Measurements from ENCODE around the gene RCVRN. TPM values are rescaled to one million over a fixed set of nuclear protein-coding genes. Genes with fewer than 3 reads are reported as not detected.

Gene RCVRN
- total and polyA plus RNA-seq, 9 of the 15 experiments (the other 6 are each of a cell fraction or from before 2014, with no cell fraction given) = not detected

- DNase-seq (ENCODE audit: extremely low read depth in 1 of 4, low spot score in 3 of 4) = no peak
- no peaks in the 10 kb centered on the region for H3K79me2 ChIP-seq (ENCODE audit: control insufficient read depth, insufficient read depth, low read length)
- no peaks in the 10 kb centered on the region for H4K20me1 ChIP-seq (replicated peaks; ENCODE audit: control insufficient read depth, insufficient read depth, low read length)
- no TSS peak for BruUV-seq (replicated peaks)
- no peak overlapping the region for H3K9ac ChIP-seq (ENCODE audit: insufficient read depth in 1 of 2, low read depth in 2 of 2, low read length in 2 of 2)
- ChIA-PET POLR2A (interaction anchor here (0.6 kb wide), 1 partner anchor 11 kb away, joined by 3 read pairs; no protein-coding TSS in a partner anchor), CTCF (ENCODE audit: low intra/inter-chr PET ratio) (no interaction called here)
- WGBS (ENCODE audit: insufficient coverage, low coverage, missing lambda C conversion rate) = 5% methylated on average over 20 of the region's 35 CpGs
- no peaks in the 10 kb centered on the region for H3K36me3 ChIP-seq (ENCODE audit: control insufficient read depth, insufficient read depth, low read length)
- H3K4me1 ChIP-seq (replicated peaks in 1 of 2; ENCODE audit: control insufficient read depth in 2 of 2, insufficient read depth in 2 of 2, low read length in 2 of 2) = no peaks in the 10 kb centered on the region
- no peak for ATAC-seq
- no peak overlapping the region for H3K27ac ChIP-seq (ENCODE audit: extremely low read depth, low read depth, low read length)
- no peak overlapping the region for H3K4me2 ChIP-seq (ENCODE audit: insufficient read depth, low read length)
- intact Hi-C loops (cut with micrococcal nuclease) = no loop called here
- H3K9me1 ChIP-seq (ENCODE audit: control insufficient read depth, insufficient read depth, low read length) = no peaks in the 10 kb centered on the region
- peaks cover 0 to 5% of the 10 kb centered on the region in 2 experiments; a peak in 2 of 5 replicates for H3K27me3 ChIP-seq (ENCODE audit: control insufficient read depth in 2 of 2, insufficient read depth in 2 of 2, low read length in 2 of 2)
- no peaks in the 10 kb centered on the region for H3K9me3 ChIP-seq (replicated peaks; ENCODE audit: control insufficient read depth, insufficient read depth, low read depth, low read length)
- no peak overlapping the region for H2AFZ ChIP-seq (ENCODE audit: low read depth, low read length)
- in situ Hi-C loops (cut with MboI) = no loop called here
- FAIRE-seq = no peak
- H3K4me3 ChIP-seq = no peak overlapping the region
- TF ChIP-seq ZNF780A (CRISPR knock-in tag; IDR thresholded peaks at IDR 0.05) (no peak), ZNF277 (CRISPR knock-in tag; IDR thresholded peaks at IDR 0.05; ENCODE audit: borderline replicate concordance) (no peak), NUFIP1 (IDR thresholded peaks at IDR 0.05; ENCODE audit: partially characterized antibody) (no peak), SNRNP70 (optimal IDR thresholded peaks at IDR 0.05; ENCODE audit: low read depth, low read length) (no peak), TAF15 (IDR thresholded peaks at IDR 0.05; ENCODE audit: low read depth, low read length) (no peak), ZNF431 (CRISPR knock-in tag; IDR thresholded peaks at IDR 0.05) (no peak), ZFX (CRISPR knock-in tag; IDR thresholded peaks at IDR 0.05) (no peak), SAFB2 (IDR thresholded peaks at IDR 0.05; ENCODE audit: borderline replicate concordance, low read depth, low read length, severe bottlenecking) (no peak), KAT2B (IDR thresholded peaks at IDR 0.05; ENCODE audit: low read depth, low read length) (no peak), ATF3 (IDR thresholded peaks at IDR 0.05) (no peak), ATF3 (CRISPR knock-in tag; conservative IDR thresholded peaks at IDR 0.05) (no peak), CHAMP1 (IDR thresholded peaks at IDR 0.05) (no peak), DLX4 (CRISPR knock-in tag; IDR thresholded peaks at IDR 0.05) (no peak), ATF7 (IDR thresholded peaks at IDR 0.05) (no peak), SRF (CRISPR knock-in tag; IDR thresholded peaks at IDR 0.05) (no peak), TGIF2 (CRISPR knock-in tag; IDR thresholded peaks at IDR 0.05) (no peak)
These were observed 594 bp downstream of the RCVRN start for GRCh38 chr17:9904277-9905077.

Data from K562 (cell line).